Measurements from ENCODE around the gene CD6.

The CD6 gene

DNA sequence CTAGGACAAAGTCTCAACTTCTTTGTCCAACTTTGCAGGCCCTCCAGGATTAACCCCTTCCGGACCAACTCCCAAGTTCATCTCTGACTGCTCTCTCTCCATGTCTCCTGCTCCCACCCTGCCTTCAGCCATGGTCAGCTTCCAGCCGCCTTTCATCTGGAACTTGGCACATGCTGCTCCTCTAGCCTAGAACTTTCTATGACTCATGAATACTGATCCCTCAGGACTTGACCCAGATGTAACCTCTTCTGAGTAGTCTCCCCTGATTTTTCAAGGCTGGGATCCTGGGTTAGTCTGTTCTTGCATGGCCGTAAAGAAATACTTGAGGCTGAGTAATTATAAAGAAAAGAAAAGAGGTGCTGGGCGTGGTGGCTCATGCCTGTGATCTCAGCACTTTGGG, 14.3 kb upstream of the CD6 start:
- no peak for TF ChIP-seq CTCF (conservative IDR thresholded peaks at IDR 0.05; ENCODE audit: control insufficient read depth, insufficient read depth, low read depth, low read length)
- peak; percentile 87 for DNase-seq (ENCODE audit: low read depth)
- H3K4me3 ChIP-seq (ENCODE audit: control insufficient read depth, low read depth, low read length) = no peak overlapping the region

DNA sequence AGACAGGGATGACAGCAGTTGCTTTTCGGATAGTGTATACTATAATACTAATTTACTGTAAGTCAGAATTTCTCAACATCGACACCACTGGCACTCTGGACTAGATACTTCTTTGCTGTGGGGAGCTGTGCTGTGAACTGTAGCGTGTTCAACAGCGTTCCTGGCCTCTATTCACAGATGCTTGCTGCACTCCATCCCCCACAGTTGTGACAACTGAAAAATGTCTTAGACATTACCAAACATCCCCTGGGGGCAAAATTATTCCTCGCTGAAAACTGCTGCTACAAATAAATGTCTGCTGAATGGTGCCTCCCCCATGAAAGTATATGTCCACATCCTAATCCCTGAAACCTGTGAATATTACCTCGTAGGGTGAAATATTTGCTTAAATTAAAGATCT, 12.0 kb upstream of the CD6 start:
- no peak for TF ChIP-seq CTCF (conservative IDR thresholded peaks at IDR 0.05; ENCODE audit: control insufficient read depth, insufficient read depth, low read depth, low read length)
- DNase-seq (ENCODE audit: low read depth) = no peak
- no peak overlapping the region for H3K4me3 ChIP-seq (ENCODE audit: control insufficient read depth, low read depth, low read length)

GRCh38 chr11:60960405-60960804, 11.1 kb upstream of the CD6 start:
- no peak for DNase-seq (ENCODE audit: low read depth)
- no peak for TF ChIP-seq CTCF (conservative IDR thresholded peaks at IDR 0.05; ENCODE audit: control insufficient read depth, insufficient read depth, low read depth, low read length)
- H3K4me3 ChIP-seq (ENCODE audit: control insufficient read depth, low read depth, low read length) = no peak overlapping the region

GRCh38 chr11:60964801-60965200, 6.7 kb upstream of the CD6 start:
- no peak for DNase-seq (ENCODE audit: low read depth)
- no peak for TF ChIP-seq CTCF (conservative IDR thresholded peaks at IDR 0.05; ENCODE audit: control insufficient read depth, insufficient read depth, low read depth, low read length)
- no peak overlapping the region for H3K4me3 ChIP-seq (ENCODE audit: control insufficient read depth, low read depth, low read length)

- H3K4me3 ChIP-seq (ENCODE audit: control insufficient read depth, low read depth, low read length) = no peak overlapping the region
- no peak for DNase-seq (ENCODE audit: low read depth)
- TF ChIP-seq CTCF (conservative IDR thresholded peaks at IDR 0.05; ENCODE audit: control insufficient read depth, insufficient read depth, low read depth, low read length) = no peak
Observed at GRCh38 chr11:60966890-60967289, 4.6 kb upstream of the CD6 start.

DNA sequence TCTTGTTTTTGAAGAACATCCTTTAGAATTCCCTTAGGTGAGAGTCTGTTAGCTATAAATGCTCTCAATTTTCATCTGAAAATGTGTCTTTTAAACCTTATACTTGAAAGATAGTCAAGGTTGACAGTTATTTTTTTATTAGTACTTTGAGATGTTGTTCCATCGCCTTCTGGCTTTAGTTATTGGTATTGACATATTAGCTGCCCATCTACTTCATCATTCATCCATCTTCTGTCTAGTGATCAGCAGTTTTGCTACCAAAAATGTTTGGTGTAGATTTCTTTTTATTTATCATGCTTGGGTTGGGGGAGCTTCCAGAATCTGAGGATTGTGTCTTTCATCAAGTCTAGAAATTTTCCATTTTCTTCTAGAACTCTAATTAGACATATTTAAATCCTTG, 3.3 kb upstream of the CD6 start:
- DNase-seq (ENCODE audit: low read depth) = no peak
- no peak overlapping the region for H3K4me3 ChIP-seq (ENCODE audit: control insufficient read depth, low read depth, low read length)
- TF ChIP-seq CTCF (conservative IDR thresholded peaks at IDR 0.05; ENCODE audit: control insufficient read depth, insufficient read depth, low read depth, low read length) = no peak

- peak; percentile 75 for TF ChIP-seq CTCF (conservative IDR thresholded peaks at IDR 0.05; ENCODE audit: control insufficient read depth, insufficient read depth, low read depth, low read length)
- H3K4me3 ChIP-seq (ENCODE audit: control insufficient read depth, low read depth, low read length) = no peak overlapping the region
- peak; percentile 28 for DNase-seq (ENCODE audit: low read depth)
Observed at GRCh38 chr11:60970369-60970774, 1.1 kb upstream of the CD6 start.
